Liver (tissue), 9 donors: ENCODE results near the gene EVPL. TPM values are rescaled to one million over a fixed set of nuclear protein-coding genes. Genes with fewer than 3 reads are reported as not detected.

Experiments
- DNase-seq: peaks from one replicate; pipeline ENCODE4 v3.0.0-alpha.2; 2017; ENCODE audit warnings: low spot score
- H3K27ac ChIP-seq, 2 donors: one replicate each; pipeline ENCODE4 v1.7.0; 2013; ENCODE audit warnings: inconsistent platforms in 2 of 2, low read length in 2 of 2, control low read depth in 1 of 2, low read depth in 1 of 2, mild to moderate bottlenecking in 1 of 2
- H3K27me3 ChIP-seq, 4 donors: one replicate each; pipeline versions ENCODE4 v1.6.1 to v1.7.0; 2013; ENCODE audit warnings: low read length in 3 of 4, inconsistent platforms in 1 of 4, mild to moderate bottlenecking in 1 of 4, moderate library complexity in 1 of 4; ENCODE audit not compliant: control insufficient read depth in 4 of 4, insufficient read depth in 4 of 4
- H3K36me3 ChIP-seq, 4 donors: one replicate each; pipeline versions ENCODE4 v1.6.1 to v1.7.0; 2013; ENCODE audit warnings: low read length in 3 of 4, mild to moderate bottlenecking in 3 of 4, low read depth in 1 of 4, moderate library complexity in 1 of 4; ENCODE audit not compliant: control insufficient read depth in 4 of 4, insufficient read depth in 3 of 4
- H3K4me1 ChIP-seq, 4 donors: one replicate each; pipeline versions ENCODE4 v1.6.1 to v1.7.0; 2013; ENCODE audit warnings: low read length in 3 of 4, mild to moderate bottlenecking in 3 of 4, moderate library complexity in 1 of 4; ENCODE audit not compliant: control insufficient read depth in 4 of 4, insufficient read depth in 4 of 4
- H3K4me3 ChIP-seq, 3 donors: one replicate each; pipeline versions ENCODE4 v1.6.1 to v1.7.0; 2013; ENCODE audit warnings: low read length in 3 of 3, control low read depth in 1 of 3, low read depth in 1 of 3, mild to moderate bottlenecking in 1 of 3
- H3K9ac ChIP-seq, 2 donors: one replicate each; pipeline ENCODE4 v1.7.0; 2013; ENCODE audit warnings: low read length in 2 of 2, mild to moderate bottlenecking in 2 of 2, moderate library complexity in 2 of 2, control low read depth in 1 of 2, low read depth in 1 of 2
- H3K9me3 ChIP-seq, 4 donors: one replicate each; pipeline versions ENCODE4 v1.6.1 to v1.7.0; 2013; ENCODE audit warnings: low read length in 3 of 4; ENCODE audit not compliant: control insufficient read depth in 4 of 4
- EGR1 ChIP-seq, 2 donors: IDR thresholded peaks; 2 replicates each; pipeline ENCODE4 v1.6.1; 2016 to 2018; ENCODE audit warnings: antibody characterized with exemption in 2 of 2, low read depth in 2 of 2
- FOXA1 ChIP-seq: IDR thresholded peaks from 2 replicates; pipeline ENCODE4 v1.6.1; 2016; ENCODE audit warnings: antibody characterized with exemption
- FOXA2 ChIP-seq: IDR thresholded peaks from 2 replicates; pipeline ENCODE4 v1.6.1; 2016; ENCODE audit warnings: antibody characterized with exemption
- GABPA ChIP-seq, 2 donors: IDR thresholded peaks in 1 of 2; conservative IDR thresholded peaks in 1 of 2; 2 replicates each; pipeline ENCODE4 v1.6.1; 2016; ENCODE audit warnings: antibody characterized with exemption in 2 of 2, mild to moderate bottlenecking in 1 of 2, moderate library complexity in 1 of 2
- HNF4G ChIP-seq: IDR thresholded peaks from 2 replicates; pipeline ENCODE4 v1.6.1; 2016; ENCODE audit warnings: antibody characterized with exemption
- MAX ChIP-seq: IDR thresholded peaks from 2 replicates; pipeline ENCODE4 v1.6.1; 2016; ENCODE audit warnings: antibody characterized with exemption
- NR2F2 ChIP-seq: IDR thresholded peaks from 2 replicates; pipeline ENCODE4 v1.6.1; 2016; ENCODE audit warnings: antibody characterized with exemption
- RAD21 ChIP-seq, 2 donors: IDR thresholded peaks; 2 replicates each; pipeline ENCODE4 v1.6.1; 2016; ENCODE audit warnings: antibody characterized with exemption in 2 of 2, mild to moderate bottlenecking in 2 of 2
- RXRA ChIP-seq, 2 donors: IDR thresholded peaks; 2 replicates each; pipeline ENCODE4 v1.6.1; 2017 to 2018; ENCODE audit warnings: antibody characterized with exemption in 2 of 2, mild to moderate bottlenecking in 1 of 2
- SP1 ChIP-seq: IDR thresholded peaks from 2 replicates; pipeline ENCODE4 v1.6.1; 2018; ENCODE audit warnings: antibody characterized with exemption, mild to moderate bottlenecking
- TAF1 ChIP-seq: conservative IDR thresholded peaks from 2 replicates; pipeline ENCODE4 v1.6.1; 2016; ENCODE audit warnings: antibody characterized with exemption, mild to moderate bottlenecking
- YY1 ChIP-seq: IDR thresholded peaks from 2 replicates; pipeline ENCODE4 v1.6.1; 2016; ENCODE audit warnings: antibody characterized with exemption, mild to moderate bottlenecking
- WGBS: extraction: QIAGEN DNeasy Blood & Tissue Kit; methylation state at CpG from one replicate; pipeline ENCODE4 v1.1.7; 2013; 5-methylcytosine and 5-hydroxymethylcytosine counted together
- polyA plus RNA-seq, 2 donors: library from polyadenylated mRNA; stranded (reverse) in 1 of 2; unstranded in 1 of 2; fragments of 200-250 nt in 1 of 2; fragments of >200 nt in 1 of 2; fragmentation: Nextera tagmentation in 1 of 2; extraction: Ambion mirVana in 1 of 2; gene quantifications; one replicate each; pipeline versions ENCODE4 v1.2.1 to v1.2.3, GENCODE V29; 2013 to 2015
- total RNA-seq, 2 donors: library from RNA; depleted of rRNA; stranded (reverse); fragments of >200 nt; gene quantifications; one replicate each; pipeline ENCODE4 v1.2.3, GENCODE V29; 2014
- TF ChIP-seq, protein P1 (sequence below): IDR thresholded peaks from 2 replicates; pipeline ENCODE4 v1.6.1; 2016; ENCODE audit warnings: antibody characterized with exemption
- TF ChIP-seq, protein P2 (sequence below): fragments of 150-350 bp; IDR thresholded peaks from 2 replicates; pipeline ENCODE4 v1.5.1; 2017; ENCODE audit warnings: improper control_type of control experiment, low read depth, low read length; ENCODE audit not compliant: missing input control
- TF ChIP-seq, protein P3 (sequence below): IDR thresholded peaks from 2 replicates; pipeline ENCODE4 v1.6.1; 2016; ENCODE audit warnings: antibody characterized with exemption, mild to moderate bottlenecking
- donor health status: healthy.
- donor health status: healthy.
- donor health status: healthy.
- donor health status: healthy.
- donor health status: healthy.

The EVPL gene
- total and polyA plus RNA-seq, 4 donors, result 0.03 to 0.33 (median 0.21) TPM; not detected in 1

- Histone ChIP-seq H3K4me3 (no peak overlapping the region), H3K27ac (peak overlapping the region in 1 of 2 donors; percentile 55), H3K36me3 (peaks cover 7 to 18% (median 15%) of the 10 kb centered on the region in 4 donors), H3K9ac (no peak overlapping the region), H3K9me3 (no peaks in the 10 kb centered on the region), H3K27me3 (no peaks in the 10 kb centered on the region), H3K4me1 (peaks cover 3 to 44% (median 25%) of the 10 kb centered on the region in 4 donors)
- WGBS, result 91% methylated on average over 7 of the region's 7 CpGs
- no peak for DNase-seq
- no peak for TF ChIP-seq RAD21 (IDR thresholded peaks at IDR 0.05)
- TF ChIP-seq MAX, result no peak
- TF ChIP-seq GABPA (IDR thresholded peaks at IDR 0.05 in 1 of 2, conservative IDR thresholded peaks at IDR 0.05 in 1 of 2), result no peak
- TF ChIP-seq, protein P1, sequence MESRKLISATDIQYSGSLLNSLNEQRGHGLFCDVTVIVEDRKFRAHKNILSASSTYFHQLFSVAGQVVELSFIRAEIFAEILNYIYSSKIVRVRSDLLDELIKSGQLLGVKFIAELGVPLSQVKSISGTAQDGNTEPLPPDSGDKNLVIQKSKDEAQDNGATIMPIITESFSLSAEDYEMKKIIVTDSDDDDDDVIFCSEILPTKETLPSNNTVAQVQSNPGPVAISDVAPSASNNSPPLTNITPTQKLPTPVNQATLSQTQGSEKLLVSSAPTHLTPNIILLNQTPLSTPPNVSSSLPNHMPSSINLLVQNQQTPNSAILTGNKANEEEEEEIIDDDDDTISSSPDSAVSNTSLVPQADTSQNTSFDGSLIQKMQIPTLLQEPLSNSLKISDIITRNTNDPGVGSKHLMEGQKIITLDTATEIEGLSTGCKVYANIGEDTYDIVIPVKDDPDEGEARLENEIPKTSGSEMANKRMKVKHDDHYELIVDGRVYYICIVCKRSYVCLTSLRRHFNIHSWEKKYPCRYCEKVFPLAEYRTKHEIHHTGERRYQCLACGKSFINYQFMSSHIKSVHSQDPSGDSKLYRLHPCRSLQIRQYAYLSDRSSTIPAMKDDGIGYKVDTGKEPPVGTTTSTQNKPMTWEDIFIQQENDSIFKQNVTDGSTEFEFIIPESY, result no peak
- TF ChIP-seq, protein P2, sequence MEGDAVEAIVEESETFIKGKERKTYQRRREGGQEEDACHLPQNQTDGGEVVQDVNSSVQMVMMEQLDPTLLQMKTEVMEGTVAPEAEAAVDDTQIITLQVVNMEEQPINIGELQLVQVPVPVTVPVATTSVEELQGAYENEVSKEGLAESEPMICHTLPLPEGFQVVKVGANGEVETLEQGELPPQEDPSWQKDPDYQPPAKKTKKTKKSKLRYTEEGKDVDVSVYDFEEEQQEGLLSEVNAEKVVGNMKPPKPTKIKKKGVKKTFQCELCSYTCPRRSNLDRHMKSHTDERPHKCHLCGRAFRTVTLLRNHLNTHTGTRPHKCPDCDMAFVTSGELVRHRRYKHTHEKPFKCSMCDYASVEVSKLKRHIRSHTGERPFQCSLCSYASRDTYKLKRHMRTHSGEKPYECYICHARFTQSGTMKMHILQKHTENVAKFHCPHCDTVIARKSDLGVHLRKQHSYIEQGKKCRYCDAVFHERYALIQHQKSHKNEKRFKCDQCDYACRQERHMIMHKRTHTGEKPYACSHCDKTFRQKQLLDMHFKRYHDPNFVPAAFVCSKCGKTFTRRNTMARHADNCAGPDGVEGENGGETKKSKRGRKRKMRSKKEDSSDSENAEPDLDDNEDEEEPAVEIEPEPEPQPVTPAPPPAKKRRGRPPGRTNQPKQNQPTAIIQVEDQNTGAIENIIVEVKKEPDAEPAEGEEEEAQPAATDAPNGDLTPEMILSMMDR, result no peak
- no peak for TF ChIP-seq RXRA (IDR thresholded peaks at IDR 0.05)
- TF ChIP-seq SP1, result no peak
- TF ChIP-seq HNF4G, result no peak
- TF ChIP-seq TAF1, result no peak
- no peak for TF ChIP-seq YY1
- TF ChIP-seq, protein P3, sequence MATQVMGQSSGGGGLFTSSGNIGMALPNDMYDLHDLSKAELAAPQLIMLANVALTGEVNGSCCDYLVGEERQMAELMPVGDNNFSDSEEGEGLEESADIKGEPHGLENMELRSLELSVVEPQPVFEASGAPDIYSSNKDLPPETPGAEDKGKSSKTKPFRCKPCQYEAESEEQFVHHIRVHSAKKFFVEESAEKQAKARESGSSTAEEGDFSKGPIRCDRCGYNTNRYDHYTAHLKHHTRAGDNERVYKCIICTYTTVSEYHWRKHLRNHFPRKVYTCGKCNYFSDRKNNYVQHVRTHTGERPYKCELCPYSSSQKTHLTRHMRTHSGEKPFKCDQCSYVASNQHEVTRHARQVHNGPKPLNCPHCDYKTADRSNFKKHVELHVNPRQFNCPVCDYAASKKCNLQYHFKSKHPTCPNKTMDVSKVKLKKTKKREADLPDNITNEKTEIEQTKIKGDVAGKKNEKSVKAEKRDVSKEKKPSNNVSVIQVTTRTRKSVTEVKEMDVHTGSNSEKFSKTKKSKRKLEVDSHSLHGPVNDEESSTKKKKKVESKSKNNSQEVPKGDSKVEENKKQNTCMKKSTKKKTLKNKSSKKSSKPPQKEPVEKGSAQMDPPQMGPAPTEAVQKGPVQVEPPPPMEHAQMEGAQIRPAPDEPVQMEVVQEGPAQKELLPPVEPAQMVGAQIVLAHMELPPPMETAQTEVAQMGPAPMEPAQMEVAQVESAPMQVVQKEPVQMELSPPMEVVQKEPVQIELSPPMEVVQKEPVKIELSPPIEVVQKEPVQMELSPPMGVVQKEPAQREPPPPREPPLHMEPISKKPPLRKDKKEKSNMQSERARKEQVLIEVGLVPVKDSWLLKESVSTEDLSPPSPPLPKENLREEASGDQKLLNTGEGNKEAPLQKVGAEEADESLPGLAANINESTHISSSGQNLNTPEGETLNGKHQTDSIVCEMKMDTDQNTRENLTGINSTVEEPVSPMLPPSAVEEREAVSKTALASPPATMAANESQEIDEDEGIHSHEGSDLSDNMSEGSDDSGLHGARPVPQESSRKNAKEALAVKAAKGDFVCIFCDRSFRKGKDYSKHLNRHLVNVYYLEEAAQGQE, result no peak
- TF ChIP-seq FOXA1, result no peak
Measured at GRCh38 chr17:75970626-75971025, 56.5 kb downstream of the EVPL start.

DNA sequence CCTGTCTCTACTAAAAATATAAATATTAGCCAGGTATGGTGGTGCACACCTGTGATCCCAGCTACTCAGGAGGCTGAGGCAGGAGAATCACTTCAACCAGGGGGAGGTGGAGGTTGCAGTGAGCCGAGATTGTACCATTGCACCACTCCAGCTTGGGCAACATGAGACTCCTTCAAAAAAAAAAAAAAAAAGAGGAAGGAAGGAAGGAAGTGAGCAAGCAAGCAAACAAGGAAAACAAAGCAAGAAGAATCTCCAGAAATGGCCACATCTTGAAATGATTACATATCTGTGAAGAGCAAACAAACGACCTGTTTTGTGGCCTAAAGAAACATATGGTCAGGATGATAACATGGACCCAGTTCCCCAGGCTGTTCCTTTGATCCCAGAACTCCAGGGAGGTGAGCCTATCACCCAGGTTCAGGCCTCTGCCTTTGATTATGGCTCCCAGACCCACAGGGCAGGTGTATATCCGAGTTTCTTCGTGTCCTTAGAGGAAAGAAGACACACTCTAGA is 57.0 kb downstream of the EVPL start:
- DNase-seq, result no peak
- Histone ChIP-seq H3K4me3 (no peak overlapping the region), H3K36me3 (peaks cover 7 to 18% (median 15%) of the 10 kb centered on the region in 4 donors), H3K27me3 (no peaks in the 10 kb centered on the region), H3K27ac (peak overlapping the region in 1 of 2 donors; percentile 55), H3K9ac (no peak overlapping the region), H3K9me3 (no peaks in the 10 kb centered on the region), H3K4me1 (peaks cover 3 to 39% (median 20%) of the 10 kb centered on the region in 4 donors)
- WGBS, result 64% methylated on average over 4 of the region's 4 CpGs
- TF ChIP-seq, protein P3, result no peak
- no peak for TF ChIP-seq GABPA (IDR thresholded peaks at IDR 0.05 in 1 of 2, conservative IDR thresholded peaks at IDR 0.05 in 1 of 2)
- TF ChIP-seq, protein P2, result no peak
- no peak for TF ChIP-seq TAF1
- TF ChIP-seq RXRA (IDR thresholded peaks at IDR 0.05), result no peak
- TF ChIP-seq, protein P1, result no peak
- TF ChIP-seq YY1, result no peak
- TF ChIP-seq FOXA2, result no peak
- no peak for TF ChIP-seq NR2F2
- no peak for TF ChIP-seq EGR1 (IDR thresholded peaks at IDR 0.05; ENCODE audit: low read depth in 2 of 2)
